Eye (tissue), 1 donor: ENCODE results near the gene SLC1A3.

Experiments used
- DNase-seq: peaks from one replicate; pipeline ENCODE4 v3.0.0-alpha.2; 2015

Gene SLC1A3

DNA sequence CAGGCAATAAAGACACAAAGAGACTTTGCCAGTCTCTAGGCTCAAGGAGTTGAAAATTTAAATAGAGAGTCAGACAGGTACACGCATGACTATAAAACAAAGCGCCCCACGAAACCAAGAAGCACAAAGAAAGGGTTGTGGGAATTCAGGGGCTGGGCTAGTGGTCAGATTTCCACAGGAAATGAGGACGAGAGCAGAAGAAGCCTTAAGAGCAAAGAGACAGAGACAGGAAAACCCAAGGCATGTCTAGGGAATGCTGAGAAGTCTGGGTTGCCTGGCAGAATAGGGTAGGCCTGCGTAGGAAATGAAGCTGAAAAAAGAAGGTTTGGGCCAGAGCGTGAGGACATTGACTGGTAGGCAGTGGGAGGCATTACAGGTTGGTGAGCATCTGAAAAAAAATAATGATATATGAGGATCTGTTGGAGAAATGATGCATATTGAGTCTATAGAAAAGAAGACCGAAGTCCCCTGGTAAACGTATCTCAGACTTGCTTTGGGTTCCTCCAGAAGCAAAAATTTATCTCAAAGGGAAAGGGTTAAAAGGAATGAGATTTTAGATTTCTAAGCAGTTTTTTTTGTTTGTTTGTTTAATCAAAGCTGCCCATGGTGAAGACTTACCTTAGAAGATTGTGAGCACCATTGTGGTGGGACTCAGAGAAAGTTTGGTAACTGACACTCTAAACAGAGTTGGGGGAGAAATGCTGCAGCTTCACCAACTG lies 51.8 kb downstream of the SLC1A3 start:
- no peak for DNase-seq

DNA sequence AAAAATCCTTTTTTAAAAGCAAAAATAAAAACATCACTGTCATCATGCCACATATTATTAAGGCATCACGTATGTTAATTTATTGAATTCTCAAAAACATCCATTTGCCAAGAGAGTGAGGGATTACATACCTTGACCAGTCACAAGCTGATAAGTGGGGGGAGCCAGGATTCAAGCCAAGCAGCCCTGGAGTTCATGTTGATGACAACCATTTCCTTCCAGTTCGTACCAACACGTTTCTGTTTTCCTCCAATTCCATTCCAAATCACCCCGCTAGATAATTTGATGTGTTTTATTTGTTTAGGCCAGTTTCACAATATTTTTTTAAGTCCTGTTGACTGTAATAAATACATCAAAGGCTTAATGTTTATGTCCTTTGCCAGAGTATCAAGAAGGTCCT lies 53.0 kb downstream of the SLC1A3 start:
- DNase-seq: no peak

DNA sequence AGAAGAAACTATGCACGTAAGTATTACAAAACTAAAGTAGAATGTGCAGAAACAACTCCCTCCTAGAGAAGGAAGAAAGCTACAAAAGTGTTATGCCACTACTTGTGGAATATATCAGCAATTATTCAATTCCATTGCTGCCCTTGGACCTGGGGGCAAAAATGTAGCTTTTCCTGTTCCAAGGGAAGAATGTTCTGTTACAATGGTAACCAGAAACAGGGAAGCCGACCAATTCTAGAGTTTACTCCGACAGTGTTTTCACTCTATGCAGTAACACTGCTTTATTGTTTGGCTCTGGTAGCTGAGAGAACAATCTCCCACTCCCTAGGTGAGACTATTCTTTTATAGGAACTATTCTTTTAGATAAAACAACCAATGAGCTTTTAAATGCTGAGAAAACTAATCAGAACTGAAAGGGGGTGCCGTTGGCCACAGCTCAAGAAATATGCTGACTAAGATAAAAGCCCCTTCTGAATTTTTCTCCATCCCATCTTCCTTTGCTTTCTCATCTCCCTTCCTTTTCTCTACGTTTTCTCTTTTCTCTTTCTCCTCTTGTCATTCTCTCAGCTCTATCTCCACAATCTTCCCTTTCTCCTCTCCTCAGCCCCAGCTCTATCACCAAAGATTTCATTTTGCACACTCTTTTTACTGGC lies 54.1 kb downstream of the SLC1A3 start:
- peak; percentile 18 for DNase-seq

DNA sequence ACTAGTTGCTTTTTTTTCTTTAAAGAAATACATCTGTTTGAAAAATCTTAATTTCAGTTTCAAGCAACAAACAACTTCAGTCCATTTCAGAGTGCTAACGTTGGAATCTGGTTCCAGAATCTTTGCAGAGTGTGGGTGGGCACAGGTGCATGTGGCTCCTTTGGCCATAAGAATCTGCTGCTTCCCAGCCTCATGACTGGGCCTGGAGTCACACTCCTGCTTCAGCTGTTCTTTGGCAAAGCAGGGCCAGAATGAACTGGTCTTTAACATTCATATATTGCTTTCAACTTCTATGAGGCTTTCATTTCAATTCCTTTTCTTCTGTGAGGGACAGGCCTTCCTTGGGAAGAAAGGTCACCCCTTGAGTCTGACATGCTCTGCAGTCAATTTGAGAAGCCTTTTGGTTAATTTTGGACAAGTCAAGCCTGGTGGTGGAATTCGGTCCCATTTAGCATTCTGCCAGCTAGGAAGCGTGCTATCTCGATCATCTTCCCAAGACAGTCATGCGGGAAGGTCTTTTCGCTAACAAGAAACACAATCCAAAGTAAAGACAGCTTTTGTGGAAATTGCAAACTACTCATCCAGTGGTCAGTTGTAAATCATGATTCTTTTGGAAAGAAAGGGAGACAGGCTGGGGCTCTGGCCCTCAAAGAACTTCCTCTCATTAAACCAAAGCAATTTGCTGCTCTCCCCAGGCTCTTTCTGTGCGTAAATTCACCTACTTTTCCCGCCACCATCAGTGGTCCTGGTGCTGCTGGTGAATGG lies 55.2 kb downstream of the SLC1A3 start:
- DNase-seq: no peak

DNA sequence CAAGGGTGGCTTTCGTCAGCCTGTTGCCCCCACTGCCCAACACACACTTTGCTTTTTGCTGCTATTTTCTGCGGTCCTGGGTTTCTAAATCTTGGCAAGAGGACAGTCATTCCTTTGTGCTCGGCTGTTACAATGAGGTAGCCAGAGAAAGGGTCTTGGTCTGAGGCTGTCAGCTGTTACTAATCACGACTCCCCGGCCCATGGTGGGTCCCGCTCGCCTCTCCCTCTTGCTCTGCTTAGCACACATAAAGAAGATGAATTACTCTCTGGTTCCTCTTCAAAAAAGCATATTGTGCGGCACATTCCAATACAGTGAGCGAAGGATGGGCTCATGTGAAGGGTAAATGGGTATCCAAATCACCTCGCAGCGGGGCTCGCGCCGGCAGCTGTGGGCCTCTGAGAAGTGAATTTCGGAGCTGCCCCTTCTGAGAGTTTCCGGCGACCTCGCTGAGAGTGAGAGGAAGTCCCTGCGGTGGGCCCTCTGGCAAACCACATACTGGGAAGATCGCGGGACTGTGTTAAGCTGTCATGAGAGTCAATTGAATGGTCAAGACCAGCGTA lies 56.0 kb downstream of the SLC1A3 start:
- DNase-seq: peak; percentile 56

DNA sequence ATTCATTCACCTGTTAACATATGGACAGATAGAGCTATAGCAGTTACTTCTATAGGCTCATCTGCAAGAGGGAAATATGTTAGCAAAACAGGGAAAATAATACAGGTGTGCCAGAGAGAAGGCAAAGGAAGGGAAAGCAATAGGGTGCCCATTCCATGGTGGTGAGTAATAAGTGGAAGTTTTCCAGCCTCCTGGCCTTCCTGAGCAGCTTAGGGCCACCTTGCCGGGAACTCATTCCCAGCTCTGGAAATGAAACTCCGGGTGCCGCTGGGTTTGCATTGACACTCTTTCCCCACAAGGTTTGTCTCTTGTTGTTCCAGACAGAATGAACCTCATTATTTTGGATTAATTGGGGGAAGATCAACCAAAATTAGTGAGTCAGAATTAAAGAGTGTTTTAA lies 58.4 kb downstream of the SLC1A3 start:
- no peak for DNase-seq

DNA sequence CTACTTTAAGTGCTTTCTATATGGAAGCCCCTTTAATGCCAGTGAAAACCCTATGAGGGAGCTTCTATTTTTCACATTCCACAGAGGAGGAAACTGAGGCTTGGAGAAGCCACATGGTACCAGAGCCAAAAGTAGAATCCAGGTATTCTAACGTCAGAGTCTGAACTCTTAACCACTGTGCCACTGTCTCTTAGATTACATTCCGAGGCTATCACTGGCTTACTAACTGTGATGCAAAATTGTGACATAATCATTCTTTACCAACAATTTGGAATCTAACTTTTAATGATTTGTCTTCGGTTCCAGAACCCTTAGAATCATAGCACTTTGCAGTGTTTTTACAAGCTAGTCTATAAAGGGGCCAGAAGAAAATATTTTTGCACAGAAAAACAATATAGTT lies 59.2 kb downstream of the SLC1A3 start:
- DNase-seq: no peak

DNA sequence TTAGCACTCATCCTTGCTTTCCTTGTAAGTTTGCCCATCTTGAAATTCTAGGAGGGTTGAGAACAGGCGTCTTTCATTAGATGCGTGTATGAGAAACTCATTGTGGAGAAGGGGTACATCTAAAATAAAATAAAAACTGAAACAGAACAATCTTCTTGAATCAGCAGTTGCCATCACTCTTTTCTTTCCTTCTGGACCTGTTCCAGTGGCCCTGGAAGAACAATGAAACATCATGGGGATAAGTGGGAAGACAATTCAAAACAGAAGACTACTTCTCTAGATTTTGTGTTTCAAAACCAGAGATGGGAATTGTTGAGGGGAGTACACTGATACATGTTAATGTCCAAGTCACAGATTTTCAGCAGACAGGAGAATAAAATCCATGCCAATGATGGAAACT lies 59.9 kb downstream of the SLC1A3 start:
- DNase-seq: peak; percentile 71

DNA sequence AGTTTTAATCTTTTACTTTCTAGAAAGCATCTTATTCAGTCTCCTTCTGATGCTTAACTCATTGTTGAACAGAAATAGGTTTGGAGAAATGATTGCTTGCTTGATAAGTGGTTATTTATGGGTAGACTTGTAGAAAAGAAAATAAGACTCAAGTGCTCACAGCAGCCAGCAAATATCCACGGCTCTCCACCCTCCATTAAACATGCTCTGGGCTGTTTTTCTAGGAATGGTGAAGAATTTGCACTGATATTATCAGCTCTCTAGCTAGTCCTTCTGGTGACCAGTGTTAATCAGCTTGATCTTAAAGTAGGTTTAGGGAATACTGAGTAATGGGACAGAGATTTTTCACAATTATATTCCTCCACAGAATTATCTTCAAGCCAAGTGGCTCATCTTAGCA lies 60.6 kb downstream of the SLC1A3 start:
- no peak for DNase-seq

DNA sequence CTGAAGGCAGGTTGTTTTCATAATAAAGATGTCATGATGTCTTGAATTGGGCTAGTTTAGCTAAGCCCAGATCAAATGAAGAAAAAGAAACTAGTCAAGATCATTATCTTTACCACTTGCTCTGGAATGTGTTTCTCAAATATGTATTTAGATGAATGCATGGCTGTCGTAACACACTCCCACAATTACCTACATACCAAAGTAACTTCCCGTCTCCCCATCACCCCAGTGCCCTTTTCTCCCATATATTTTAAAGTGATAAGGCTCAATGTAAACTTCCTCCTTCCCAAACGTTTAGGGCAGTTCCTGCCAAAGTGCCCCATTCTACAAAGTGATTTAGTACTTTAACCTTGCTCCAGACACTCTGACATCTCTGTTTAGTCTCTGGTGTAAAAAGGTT lies 61.4 kb downstream of the SLC1A3 start:
- DNase-seq: no peak

DNA sequence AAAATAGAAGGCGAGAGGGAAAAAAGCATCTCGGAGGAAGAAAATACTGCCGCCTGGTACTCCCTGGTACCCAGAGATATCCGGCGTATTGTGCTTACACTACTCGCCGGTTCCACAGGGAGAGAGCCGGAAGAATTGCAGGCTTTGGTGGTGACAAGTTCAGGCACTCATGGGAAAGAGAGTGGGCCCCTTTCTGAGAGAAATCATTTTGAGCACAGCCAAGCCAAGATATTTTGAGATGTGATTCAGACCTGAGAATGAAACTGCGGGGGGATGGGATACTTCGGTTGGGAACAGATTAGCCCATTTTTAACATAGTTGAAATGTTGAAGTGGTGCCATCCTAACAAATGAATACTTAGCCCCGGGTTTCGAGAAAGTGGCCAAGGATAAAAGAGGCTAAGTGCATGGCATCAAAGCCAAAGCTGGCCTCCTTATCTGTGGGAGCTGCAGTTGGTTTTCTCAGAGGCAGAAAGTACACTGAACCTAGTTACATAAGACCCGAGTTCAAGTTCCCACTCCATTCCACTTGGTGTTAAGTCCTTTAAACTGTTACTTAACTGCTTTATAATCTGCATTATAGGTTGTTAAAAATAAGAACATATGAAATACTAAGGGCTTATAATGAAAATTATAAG lies 62.7 kb downstream of the SLC1A3 start:
- DNase-seq: no peak

DNA sequence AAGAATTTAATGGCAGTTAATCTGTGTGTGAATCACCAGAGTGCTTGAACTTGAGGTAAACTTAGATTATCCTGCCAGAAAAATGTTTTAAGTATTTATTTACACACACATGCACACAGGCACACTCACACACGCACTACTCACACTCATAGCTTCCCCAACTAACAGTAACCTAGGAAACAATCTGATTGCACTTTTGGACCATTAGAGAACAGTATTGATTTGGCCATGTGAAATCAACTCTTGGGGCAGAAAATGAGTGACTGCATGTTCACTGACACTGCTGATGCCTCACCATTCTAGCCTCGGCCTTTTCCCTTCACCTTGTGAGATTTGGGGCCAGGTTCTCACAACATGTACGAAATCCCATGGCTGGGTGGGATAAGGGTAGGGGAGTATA lies 64.1 kb downstream of the SLC1A3 start:
- DNase-seq: no peak

DNA sequence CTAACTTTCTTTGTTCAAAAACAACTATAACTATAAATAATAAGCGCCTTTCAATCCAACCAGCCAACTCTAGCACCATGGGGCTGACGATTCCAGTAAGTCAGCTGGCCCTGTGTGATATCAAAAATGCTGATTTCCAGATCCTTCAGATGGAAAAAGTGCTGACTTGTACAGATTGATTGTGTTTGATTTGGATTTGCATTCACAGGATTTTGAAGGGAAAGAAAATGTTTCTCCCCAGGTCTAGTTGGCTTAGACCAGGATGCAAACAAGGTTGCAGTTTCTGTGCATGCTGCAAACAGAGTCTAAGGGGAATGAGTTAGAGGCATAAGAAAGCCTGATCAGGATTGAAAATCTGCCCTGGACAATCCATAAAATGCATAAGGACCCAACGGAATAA lies 68.9 kb downstream of the SLC1A3 start:
- DNase-seq: no peak

DNA sequence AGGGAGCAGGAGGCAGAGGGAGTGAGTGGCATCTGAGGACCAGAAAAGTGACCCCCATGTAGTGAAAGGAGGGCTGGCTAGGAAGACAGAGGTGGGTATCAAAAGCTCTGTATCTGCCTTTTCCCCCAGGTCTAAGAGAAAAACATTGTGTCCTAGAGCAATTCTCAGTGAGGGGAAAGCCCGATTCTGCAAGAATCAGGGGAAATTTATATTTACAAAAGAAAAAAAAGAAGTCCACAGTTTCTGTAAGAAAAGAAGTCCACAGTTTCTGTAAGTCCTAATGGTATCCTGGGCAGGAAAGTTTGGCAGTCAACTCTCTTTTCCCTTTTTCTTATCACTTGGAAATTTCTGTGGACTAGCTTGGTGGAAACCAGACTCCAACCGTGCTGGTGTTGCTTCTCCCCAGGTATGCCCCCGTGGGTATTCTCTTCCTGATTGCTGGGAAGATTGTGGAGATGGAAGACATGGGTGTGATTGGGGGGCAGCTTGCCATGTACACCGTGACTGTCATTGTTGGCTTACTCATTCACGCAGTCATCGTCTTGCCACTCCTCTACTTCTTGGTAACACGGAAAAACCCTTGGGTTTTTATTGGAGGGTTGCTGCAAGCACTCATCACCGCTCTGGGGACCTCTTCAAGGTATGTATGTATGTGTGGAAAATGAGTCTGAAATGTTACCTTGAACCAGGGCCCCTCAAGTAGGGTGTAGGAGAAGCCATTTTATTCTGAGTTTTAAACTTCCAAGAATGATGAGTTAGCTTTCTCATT lies 73.0 kb downstream of the SLC1A3 start:
- DNase-seq: no peak

DNA sequence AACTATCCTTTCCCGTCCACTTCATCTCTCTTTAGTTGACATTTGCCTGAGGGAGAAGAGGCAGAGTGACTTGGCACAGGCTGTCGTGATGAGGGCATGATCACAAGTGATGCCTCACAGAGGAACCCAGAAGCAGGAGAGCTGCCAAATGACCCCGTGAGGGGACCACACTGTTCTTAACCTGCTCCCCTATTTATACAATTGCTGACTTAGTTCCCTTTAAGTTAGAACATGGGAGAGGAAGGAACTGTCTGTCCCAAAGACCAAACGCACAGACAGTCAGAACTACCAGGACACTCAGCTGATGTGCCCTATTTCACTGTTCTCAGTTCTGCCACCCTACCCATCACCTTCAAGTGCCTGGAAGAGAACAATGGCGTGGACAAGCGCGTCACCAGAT lies 73.7 kb downstream of the SLC1A3 start:
- no peak for DNase-seq

DNA sequence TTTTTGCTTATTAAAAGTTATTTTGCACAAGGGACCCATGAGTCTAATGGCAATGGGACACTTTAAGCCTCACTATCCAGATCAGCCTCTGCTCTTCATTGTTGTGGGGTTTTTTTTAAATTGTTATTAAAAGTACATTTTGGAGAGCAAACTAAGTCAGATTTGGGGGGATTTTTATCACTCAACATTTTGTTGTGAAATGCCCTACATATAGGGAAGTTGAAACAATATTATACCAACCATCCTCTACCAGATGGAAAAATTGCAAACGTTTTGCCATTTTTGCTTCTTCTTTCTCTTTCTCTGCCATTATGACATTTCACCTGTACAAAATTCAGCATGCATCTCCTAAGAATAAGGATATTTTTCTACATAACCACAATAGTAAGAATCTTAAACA lies 75.3 kb downstream of the SLC1A3 start:
- no peak for DNase-seq

DNA sequence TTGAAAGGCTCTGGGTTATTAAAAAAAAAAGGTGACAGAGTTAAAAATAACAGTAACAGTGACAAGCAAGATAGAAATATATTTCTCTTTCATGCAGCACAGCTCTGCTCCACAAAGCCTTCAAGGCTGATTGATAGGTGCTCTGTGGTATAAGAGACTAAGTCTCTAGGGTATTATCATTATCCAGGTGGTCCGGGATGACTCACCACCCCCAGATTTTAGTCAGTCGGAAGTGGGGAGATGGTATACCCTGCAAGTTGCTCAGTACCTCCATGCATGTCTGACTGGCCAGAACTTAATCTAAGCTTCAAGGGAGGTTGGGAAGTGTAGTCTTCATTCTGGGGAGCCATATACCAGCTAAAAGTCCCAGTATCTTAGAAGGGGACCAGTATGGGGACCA lies 76.1 kb downstream of the SLC1A3 start:
- DNase-seq: no peak

DNA sequence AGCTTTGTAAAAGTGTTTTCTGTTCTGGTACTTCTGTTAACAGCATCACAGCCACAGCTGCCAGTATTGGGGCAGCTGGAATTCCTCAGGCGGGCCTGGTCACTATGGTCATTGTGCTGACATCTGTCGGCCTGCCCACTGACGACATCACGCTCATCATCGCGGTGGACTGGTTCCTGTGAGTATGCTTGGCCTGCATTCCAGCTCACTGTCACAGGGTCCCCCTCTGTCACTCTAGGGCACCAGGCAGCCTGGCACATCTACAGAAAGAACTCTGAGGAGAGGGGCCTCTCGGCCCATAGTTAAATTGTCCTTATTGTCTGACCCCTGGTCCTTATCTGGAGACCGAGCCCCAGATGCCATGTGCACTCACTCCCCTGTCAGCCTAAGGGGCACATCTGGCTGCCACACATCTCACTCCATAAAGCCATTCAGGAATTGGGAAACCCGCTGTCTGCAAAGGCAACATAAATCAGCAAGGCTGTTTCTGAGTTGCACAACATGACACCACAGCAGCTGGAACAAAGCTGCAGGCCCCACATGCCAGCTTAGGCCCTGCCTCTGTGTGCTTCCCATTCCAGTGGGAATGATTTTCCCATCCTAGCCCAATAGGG lies 77.5 kb downstream of the SLC1A3 start:
- peak; percentile 54 for DNase-seq

DNA sequence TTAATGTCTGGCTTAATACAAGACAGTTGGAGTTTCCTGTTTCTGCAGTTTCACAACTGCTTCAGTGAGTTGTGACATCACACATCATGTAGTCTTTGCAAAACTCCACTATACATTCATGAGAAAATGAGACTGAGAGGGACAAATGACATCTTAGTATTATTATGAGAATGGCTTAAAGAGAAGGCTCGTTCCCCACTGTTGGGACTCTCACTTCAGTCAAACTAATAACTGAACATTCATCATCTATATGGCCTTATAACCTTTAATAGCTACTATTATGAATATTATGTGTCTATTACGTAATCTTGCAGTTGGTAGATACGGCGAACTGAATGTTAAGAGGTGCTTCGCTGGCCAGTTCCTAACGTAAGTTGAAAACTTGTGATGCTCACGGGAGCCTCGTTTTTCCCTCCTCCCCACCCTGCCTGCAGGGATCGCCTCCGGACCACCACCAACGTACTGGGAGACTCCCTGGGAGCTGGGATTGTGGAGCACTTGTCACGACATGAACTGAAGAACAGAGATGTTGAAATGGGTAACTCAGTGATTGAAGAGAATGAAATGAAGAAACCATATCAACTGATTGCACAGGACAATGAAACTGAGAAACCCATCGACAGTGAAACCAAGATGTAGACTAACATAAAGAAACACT lies 79.4 kb downstream of the SLC1A3 start:
- no peak for DNase-seq

DNA sequence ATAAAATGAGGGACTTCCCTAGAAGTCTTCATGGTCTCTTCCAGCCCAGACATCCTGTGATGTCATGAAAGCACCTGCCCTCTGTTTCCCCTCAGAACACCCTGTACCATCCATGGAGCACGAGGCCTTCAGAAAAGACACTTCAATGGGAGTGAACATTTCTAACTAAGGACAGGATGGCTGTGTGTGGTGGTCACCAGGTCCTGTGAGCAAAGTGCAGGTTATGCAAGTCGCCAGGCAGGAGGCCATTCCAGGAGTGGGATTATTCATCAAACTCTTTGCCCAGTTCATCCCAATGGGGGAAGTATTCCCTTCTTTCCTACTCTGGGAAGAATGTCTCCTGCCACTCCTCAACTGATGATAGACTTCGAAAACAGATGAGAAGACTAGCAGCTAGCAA lies 80.5 kb downstream of the SLC1A3 start:
- DNase-seq: no peak

DNA sequence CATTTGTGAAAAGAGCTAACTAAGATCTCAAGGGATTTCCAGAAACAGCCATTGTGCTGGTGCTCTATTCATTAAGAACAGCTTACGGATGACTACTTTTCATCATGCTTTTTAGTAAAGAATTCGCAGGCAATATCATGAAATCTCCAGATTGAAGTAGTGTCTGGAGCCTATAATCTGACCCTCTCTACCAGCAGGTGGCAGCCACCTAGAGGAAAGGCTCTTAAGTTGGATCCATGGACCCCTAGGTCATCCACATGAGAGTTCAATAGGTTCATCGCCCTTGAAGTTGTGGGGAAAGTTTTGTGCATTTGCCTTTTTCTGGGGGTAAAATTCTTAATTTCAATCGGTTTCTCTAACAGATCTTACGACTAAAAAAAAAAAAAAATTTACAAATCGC lies 82.3 kb downstream of the SLC1A3 start:
- no peak for DNase-seq

DNA sequence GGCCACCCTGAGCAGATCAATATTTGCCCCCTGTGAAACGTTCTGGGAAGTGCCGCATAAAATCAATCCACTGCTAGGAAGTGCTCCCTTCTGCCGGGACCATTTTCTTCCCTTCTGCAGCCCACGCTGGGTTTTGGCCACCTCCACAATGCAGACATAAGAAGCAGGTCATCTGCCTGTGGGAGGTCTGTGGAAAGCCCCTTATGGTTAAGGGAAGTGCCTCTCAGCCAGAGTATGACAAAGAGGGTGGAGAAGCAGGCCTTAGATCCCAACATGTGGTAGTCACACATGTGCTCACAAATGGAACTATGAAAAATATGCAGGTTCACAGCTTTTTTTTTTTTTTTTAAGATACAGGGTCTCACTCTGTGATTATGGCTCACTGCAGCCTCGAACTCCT lies 82.8 kb downstream of the SLC1A3 start:
- DNase-seq: peak; percentile 60
